IPS-18c (cell line): ENCODE measurements around the gene SIM2.

Experiments used
- H3K4me3 ChIP-seq: 2 replicates; pipeline ENCODE4 v1.7.0; 2013; ENCODE audit warnings: low read depth, mild to moderate bottlenecking, low read length, moderate library complexity; ENCODE audit not compliant: insufficient read depth
- H3K9me3 ChIP-seq: one replicate; pipeline ENCODE4 v1.6.1; 2013; ENCODE audit warnings: mild to moderate bottlenecking, low read length, moderate library complexity; ENCODE audit not compliant: control insufficient read depth, insufficient read depth

The SIM2 gene

DNA sequence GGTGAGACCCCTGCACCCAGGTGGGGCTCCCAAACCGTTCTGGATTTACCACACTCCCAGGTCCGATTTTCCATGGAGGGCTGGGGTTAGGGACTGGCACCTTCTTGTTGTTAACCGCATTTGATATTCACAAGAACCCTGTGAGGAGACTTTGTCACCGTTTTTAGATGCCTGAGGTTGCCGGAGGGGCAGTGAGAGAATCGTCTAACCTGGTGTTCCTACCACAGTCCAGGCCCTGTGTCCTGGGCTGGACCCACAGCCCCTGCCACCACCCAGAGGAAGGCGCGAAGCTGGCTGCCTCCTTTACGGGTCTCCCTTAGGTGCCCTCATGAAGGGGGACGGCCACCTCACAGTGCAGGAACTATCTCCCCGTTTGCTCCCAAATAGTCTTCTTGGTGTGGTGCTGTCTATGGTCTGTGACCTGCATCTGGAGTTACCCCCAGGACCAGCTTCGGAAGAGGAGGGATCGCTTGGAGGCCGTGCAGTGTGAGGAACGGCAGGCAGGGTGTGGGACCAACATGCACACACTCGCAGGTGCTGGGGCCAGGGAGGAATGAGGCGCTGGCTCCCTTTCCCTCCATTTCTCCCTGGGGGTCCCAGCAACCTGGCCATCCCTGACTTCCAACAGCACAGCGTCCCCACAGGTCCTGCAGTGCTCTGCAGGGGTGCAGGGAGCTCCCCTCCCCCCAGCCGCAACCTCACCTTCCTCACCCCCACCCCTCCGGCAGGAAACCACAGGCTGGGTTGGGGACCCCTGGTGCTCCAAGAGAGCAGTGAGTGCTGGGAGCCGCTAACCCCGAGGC lies 7.0 kb downstream of the SIM2 start:
- peaks cover 4% of the 10 kb centered on the region for H3K9me3 ChIP-seq
- no peak overlapping the region; the same call in 1 of the 2 replicates for H3K4me3 ChIP-seq

DNA sequence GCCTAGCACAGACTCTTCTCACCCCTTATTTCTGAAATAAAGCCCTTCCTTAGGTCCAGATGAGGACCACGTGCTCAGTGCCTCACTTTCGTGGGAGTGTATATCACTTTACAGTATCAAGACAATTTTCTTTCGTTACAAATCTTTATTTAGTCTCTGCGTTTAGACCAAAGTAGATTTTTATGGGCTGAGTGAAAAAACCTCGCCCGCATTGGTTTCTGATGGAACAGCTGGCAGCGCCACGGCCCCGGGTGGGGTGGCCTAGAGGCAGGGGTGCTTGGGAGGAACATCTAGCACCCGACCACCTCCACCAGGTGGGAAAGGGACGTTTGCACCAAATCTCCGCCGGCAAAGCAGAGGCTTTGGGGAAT lies 7.6 kb downstream of the SIM2 start:
- H3K4me3 ChIP-seq = no peak overlapping the region; the same call in 1 of the 2 replicates

DNA sequence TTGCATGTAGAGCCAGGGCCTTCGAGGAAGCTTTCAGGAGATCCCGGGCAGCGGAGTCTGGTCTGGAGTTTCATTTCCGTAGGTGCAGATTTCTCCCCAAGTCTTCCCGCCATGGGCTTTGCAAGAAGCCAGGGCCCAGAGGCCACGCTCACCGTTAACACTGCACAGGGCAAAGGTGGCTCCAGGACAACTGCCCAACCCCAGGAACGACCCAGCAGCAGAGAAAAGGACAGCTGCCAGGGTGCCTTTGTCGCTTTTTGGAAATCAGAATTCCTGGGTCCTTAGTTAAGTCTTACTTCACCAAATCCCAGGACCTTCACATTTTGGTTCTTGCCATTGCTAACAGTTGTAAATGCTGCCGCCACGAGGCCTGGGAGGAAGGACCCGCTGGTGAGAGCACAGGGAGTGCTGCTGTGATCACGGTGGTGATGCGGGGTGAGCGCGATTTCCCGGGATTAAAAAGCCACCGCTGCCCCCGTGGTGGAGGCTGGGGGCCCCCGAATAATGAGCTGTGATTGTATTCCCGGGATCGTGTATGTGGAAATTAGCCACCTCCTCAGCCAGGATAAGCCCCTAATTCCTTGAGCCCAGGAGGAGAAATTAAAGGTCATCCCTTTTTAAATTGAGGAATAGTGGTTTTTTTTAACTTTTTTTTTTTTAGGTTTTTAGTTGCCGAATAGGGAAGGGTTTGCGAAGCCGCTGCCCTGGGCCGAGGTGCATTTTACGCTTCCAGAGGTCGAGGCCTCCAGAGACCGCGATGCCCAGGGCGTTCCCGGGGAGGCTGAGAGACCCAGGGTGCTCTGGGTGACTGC lies 8.2 kb downstream of the SIM2 start:
- H3K4me3 ChIP-seq = peak overlapping the region; percentile 20; the same call in 1 of the 2 replicates
- H3K9me3 ChIP-seq = peaks cover 4% of the 10 kb centered on the region

More for the DNA sequence above, 7.6 kb downstream of the SIM2 start:
- H3K9me3 ChIP-seq = peaks cover 4% of the 10 kb centered on the region

GRCh38 chr21:36707763-36708285 lies 8.9 kb downstream of the SIM2 start:
- peaks cover 2% of the 10 kb centered on the region for H3K9me3 ChIP-seq
- H3K4me3 ChIP-seq = peak overlapping the region; percentile 9; the same call in 1 of the 2 replicates

DNA sequence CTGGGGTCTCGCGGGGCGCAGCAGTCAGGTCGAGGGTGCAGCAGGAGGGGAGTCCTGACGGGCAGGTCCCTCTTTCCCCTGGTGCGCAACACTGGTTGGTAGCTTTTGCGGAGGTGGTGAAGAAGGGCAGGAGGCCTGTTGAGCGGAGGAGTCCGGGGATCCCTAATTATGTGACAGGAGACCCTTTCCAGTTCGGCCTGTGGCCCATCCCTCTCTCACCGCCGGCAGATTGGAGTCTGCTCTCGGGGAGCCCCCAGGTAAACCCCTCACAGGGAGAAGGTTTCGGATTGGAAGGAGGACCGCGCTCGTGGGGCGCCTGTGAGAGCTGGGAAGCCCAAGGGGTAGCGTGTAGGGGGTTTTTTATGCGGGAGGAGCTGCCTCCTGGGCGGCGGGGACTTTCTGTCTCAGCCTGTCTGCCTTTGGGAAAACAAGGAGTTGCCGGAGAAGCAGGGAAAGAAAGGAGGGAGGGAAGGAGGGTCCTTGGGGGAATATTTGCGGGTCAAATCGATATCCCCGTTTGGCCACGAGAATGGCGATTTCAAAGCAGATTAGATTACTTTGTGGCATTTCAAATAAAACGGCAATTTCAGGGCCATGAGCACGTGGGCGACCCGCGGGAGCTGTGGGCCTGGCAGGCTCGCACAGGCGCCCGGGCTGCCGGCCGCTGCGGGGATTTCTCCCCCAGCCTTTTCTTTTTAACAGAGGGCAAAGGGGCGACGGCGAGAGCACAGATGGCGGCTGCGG lies 9.5 kb downstream of the SIM2 start:
- Histone ChIP-seq H3K9me3 (peaks cover 2% of the 10 kb centered on the region), H3K4me3 (peak overlapping the region; percentile 24)

GRCh38 chr21:36709030-36709867 lies 10.3 kb downstream of the SIM2 start:
- H3K9me3 ChIP-seq = peaks cover 2% of the 10 kb centered on the region
- peak overlapping the region; percentile 24; the same call in 1 of the 2 replicates for H3K4me3 ChIP-seq

DNA sequence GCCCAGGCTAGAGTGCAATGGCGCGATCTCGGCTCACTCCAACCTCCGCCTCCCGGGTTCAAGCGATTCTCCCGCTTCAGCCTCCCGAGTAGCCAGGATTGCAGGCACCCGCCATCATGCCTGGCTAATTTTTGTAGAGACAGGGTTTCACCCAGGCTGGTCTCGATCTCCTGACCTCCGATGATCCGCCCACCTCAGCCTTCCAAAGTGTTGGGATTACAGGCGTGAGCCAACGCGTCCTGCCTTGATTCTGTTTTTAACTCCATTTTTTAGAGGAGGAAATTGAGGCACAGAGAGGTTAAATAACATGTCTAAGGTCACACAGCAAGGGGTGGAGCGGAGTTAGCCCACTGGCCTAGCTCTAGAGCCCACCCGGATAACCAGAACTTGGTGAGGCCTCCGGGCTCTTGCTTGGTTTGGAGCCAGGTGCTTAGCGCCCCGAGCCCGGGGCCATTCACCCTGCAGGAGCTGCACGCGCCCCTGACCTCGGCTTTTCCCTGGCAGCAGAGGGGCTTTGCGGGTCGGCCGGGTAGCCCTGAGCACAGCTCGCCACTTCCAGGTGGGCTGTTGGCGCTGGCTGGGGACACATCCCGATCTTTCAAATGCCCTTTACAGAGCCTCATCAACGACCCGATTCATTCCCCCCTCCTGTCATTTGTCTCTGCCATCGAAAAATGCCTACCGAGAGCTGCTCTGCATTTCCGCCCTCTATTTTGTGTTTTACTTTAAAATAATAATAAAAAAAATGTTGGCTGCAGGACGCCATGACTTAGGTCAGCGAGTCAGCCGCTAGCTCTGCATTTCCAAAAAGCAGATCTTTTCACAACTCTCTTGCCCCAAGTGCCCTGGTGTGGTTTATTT lies 11.2 kb downstream of the SIM2 start:
- peak overlapping the region; percentile 31 for H3K4me3 ChIP-seq
- peaks cover 2% of the 10 kb centered on the region for H3K9me3 ChIP-seq

GRCh38 chr21:36710729-36711048 lies 11.8 kb downstream of the SIM2 start:
- Histone ChIP-seq H3K9me3 (peaks cover 2% of the 10 kb centered on the region), H3K4me3 (peak overlapping the region; percentile 31; the same call in 1 of the 2 replicates)

DNA sequence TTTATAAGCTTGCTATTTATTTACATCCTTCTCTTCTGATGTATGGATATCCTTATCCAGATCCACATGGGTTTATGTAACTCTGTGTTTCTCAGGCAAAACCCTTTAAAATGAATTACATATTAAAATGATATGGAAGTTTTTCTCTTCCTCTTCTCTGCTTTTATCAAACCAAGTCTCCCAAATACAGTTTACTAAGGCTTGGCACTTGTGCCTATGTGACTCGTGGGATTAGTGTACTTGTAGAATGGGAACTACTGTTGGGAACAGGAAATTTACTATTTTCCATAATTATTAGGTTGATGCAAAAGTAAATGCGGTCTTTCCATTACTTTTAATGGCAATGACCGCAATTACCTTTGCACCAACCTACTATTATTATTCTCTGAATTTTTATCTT lies 14.8 kb downstream of the SIM2 start:
- Histone ChIP-seq H3K9me3 (no peaks in the 10 kb centered on the region), H3K4me3 (no peak overlapping the region)

GRCh38 chr21:36716387-36716786 lies 17.5 kb downstream of the SIM2 start:
- H3K9me3 ChIP-seq = no peaks in the 10 kb centered on the region
- no peak overlapping the region for H3K4me3 ChIP-seq

GRCh38 chr21:36716836-36717235 lies 17.9 kb downstream of the SIM2 start:
- Histone ChIP-seq H3K4me3 (no peak overlapping the region), H3K9me3 (no peaks in the 10 kb centered on the region)

- Histone ChIP-seq H3K4me3 (no peak overlapping the region), H3K9me3 (no peaks in the 10 kb centered on the region)
These were observed 19.1 kb downstream of the SIM2 start for GRCh38 chr21:36717976-36718375.

GRCh38 chr21:36718951-36719501 lies 20.1 kb downstream of the SIM2 start:
- no peaks in the 10 kb centered on the region for H3K9me3 ChIP-seq
- H3K4me3 ChIP-seq = no peak overlapping the region

GRCh38 chr21:36719614-36720013 lies 20.7 kb downstream of the SIM2 start:
- Histone ChIP-seq H3K9me3 (no peaks in the 10 kb centered on the region), H3K4me3 (no peak overlapping the region)

DNA sequence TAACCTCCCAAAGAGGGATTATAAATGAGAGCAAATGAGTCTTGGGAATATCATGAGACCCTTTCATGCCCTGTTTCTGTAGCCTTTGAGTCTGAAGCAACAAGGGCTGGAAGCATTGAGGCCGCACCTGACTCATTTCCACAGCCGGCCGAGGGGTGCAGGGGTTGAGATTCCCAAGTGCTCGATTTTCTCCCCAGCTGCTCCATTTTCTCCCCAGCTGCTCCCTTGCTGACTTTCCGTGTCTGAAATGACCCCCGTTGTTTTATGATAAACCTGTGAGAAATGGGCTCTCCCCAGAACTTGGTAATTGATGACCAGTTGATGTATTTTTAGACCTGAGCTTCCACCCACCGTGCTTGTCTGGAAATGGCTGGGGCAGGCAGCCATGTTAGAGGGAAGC lies 22.9 kb downstream of the SIM2 start:
- H3K4me3 ChIP-seq = no peak overlapping the region
- no peaks in the 10 kb centered on the region for H3K9me3 ChIP-seq
